T-helper 1 cell treated with Interleukin-12 subunit alpha and Interleukin-12 subunit beta and Interleukin-4 antibody, amounts not matched to agents 30 ng/mL and 1 ng/mL, for 36 hours (primary cell): ENCODE data around the gene SGCG. TPM values are rescaled to one million over a fixed set of nuclear protein-coding genes. Genes with fewer than 3 reads are reported as not detected.

Experiments
- intact Hi-C: fragments of 100-400 bp; cut with micrococcal nuclease; formaldehyde crosslinking; loops from one replicate; pipeline ENCODE4 v1.15.1; 2024
- total RNA-seq: library from RNA; stranded (reverse); gene quantifications from 2 replicates; pipeline ENCODE4 v1.2.3, GENCODE V29; 2022

SGCG gene
- total RNA-seq, 1 donor from 2014 or later: not detected

- intact Hi-C loops: loop anchor here (5.0 to 10.0 kb wide), 2 partner anchors 253 to 641 kb away; no protein-coding TSS in a partner anchor
These were observed 143.3 kb downstream of the SGCG start for GRCh38 chr13:23323946-23324709.

GRCh38 chr13:23325191-23325590, 144.4 kb downstream of the SGCG start:
- intact Hi-C loops: loop anchor here (10.0 kb wide), 1 partner anchor 640 kb away; no protein-coding TSS in a partner anchor

GRCh38 chr13:23330356-23330755, 149.6 kb downstream of the SGCG start:
- intact Hi-C loops: no loop called here

- intact Hi-C loops: no loop called here
These were observed 158.4 kb downstream of the SGCG start for GRCh38 chr13:23339225-23339624.

- intact Hi-C loops: no loop called here
These were observed 164.3 kb downstream of the SGCG start for GRCh38 chr13:23344931-23345595.

- intact Hi-C loops: no loop called here
These were observed 166.8 kb downstream of the SGCG start for GRCh38 chr13:23347601-23348000.

- intact Hi-C loops: no loop called here
These were observed 167.7 kb downstream of the SGCG start for GRCh38 chr13:23348262-23349127.

GRCh38 chr13:23349161-23349897, 168.6 kb downstream of the SGCG start:
- intact Hi-C loops: no loop called here

- intact Hi-C loops: no loop called here
These were observed 169.2 kb downstream of the SGCG start for GRCh38 chr13:23350009-23350408.

- intact Hi-C loops: no loop called here
These were observed 171.4 kb downstream of the SGCG start for GRCh38 chr13:23352161-23352560.

GRCh38 chr13:23354520-23354919, 173.7 kb downstream of the SGCG start:
- intact Hi-C loops: no loop called here

GRCh38 chr13:23356368-23356767, 175.6 kb downstream of the SGCG start:
- intact Hi-C loops: no loop called here

GRCh38 chr13:23357349-23357748, 176.6 kb downstream of the SGCG start:
- intact Hi-C loops: no loop called here

- intact Hi-C loops: no loop called here
These were observed 179.1 kb downstream of the SGCG start for GRCh38 chr13:23359882-23360281.

GRCh38 chr13:23365652-23366051, 184.9 kb downstream of the SGCG start:
- intact Hi-C loops: no loop called here

GRCh38 chr13:23367907-23368306, 187.1 kb downstream of the SGCG start:
- intact Hi-C loops: no loop called here

- intact Hi-C loops: loop anchor here (10.0 kb wide), 1 partner anchor 1698 kb away; the partner anchor contains the start of gene FGF9
These were observed 191.6 kb downstream of the SGCG start for GRCh38 chr13:23372264-23372906.
